Endothelial cell of umbilical vein (primary cell): ENCODE data around the gene CDCA5. TPM values are rescaled to one million over a fixed set of nuclear protein-coding genes. Genes with fewer than 3 reads are reported as not detected.

Experiments
- BruUV-seq: library from RNA; stranded (reverse); fragments of 400-500 nt; replicated peaks from 2 replicates; lab custom pipeline; 2021; lab: Mats Ljungman, UMichigan
- CTCF ChIA-PET: fragments of 300-600, 350-600 bp; sonication (Branson Sonifier 250); formaldehyde crosslinking; loops from one replicate; lab custom pipeline; 2021; ENCODE audit warnings: antibody characterized with exemption, inconsistent platforms; lab: Charles Lee
- POLR2A ChIA-PET: fragments of 300-600, 350-600 bp; sonication (Branson Sonifier 250); formaldehyde crosslinking; loops from one replicate; lab custom pipeline; 2021; ENCODE audit warnings: antibody characterized with exemption, inconsistent platforms; lab: Charles Lee
- DNase-seq: peaks from one replicate; pipeline ENCODE4 v3.0.0-alpha.2; 2011; ENCODE audit warnings: low read depth, low spot score
- FAIRE-seq: peaks from 2 replicates; lab custom pipeline; 2011; peaks lifted over from hg19 to GRCh38; lab: Jason Lieb, UNC
- H2AFZ ChIP-seq: 2 replicates; pipeline ENCODE4 v1.6.0; 2012; ENCODE audit warnings: low read depth, low read length, control low read depth, inconsistent platforms
- H3K27ac ChIP-seq: 2 replicates; pipeline ENCODE4 v1.5.1; 2011; ENCODE audit warnings: low read depth, mild to moderate bottlenecking, control low read depth, low read length, moderate library complexity; ENCODE audit not compliant: insufficient read depth
- H3K27me3 ChIP-seq, 2 experiments: 2 replicates each; pipeline versions ENCODE4 v1.6.0 to v1.6.1; 2011; ENCODE audit warnings: low read length in 2 of 2, mixed read lengths in 1 of 2; ENCODE audit not compliant: control insufficient read depth in 2 of 2, insufficient read depth in 2 of 2
- H3K36me3 ChIP-seq, 2 experiments: 2 replicates in 1 of 2; 3 replicates in 1 of 2; pipeline ENCODE4 v1.5.1; 2011; ENCODE audit warnings: low read length in 2 of 2, mild to moderate bottlenecking in 1 of 2, moderate library complexity in 1 of 2; ENCODE audit not compliant: control insufficient read depth in 2 of 2, insufficient read depth in 2 of 2; ENCODE audit errors: extremely low read depth in 1 of 2
- H3K4me1 ChIP-seq: 3 replicates; pipeline ENCODE4 v1.5.1; 2011; ENCODE audit warnings: mild to moderate bottlenecking, low read length; ENCODE audit not compliant: control insufficient read depth, insufficient read depth; ENCODE audit errors: extremely low read depth
- H3K4me2 ChIP-seq: 2 replicates; pipeline ENCODE4 v1.6.1; 2011; ENCODE audit warnings: low read length, control low read depth, mixed read lengths; ENCODE audit not compliant: insufficient read depth
- H3K4me3 ChIP-seq, 3 experiments: fragments of 200-600 bp in 1 of 3; sonication (generic), shearing (Covaris generic) in 1 of 3; replicated peaks in 1 of 3; 2 replicates each; pipeline ENCODE4 v1.5.1; 2011 to 2016; ENCODE audit warnings: control low read depth in 3 of 3, low read length in 3 of 3, mild to moderate bottlenecking in 2 of 3, inconsistent platforms in 1 of 3, low read depth in 1 of 3, moderate library complexity in 1 of 3; ENCODE audit not compliant: insufficient read depth in 1 of 3
- H3K79me2 ChIP-seq: 2 replicates; pipeline ENCODE4 v1.6.0; 2012; ENCODE audit warnings: low read length, inconsistent platforms; ENCODE audit not compliant: control insufficient read depth, insufficient read depth
- H3K9ac ChIP-seq: replicated peaks from 2 replicates; pipeline ENCODE3; 2011; ENCODE audit warnings: low read length, control low read depth; ENCODE audit not compliant: insufficient read depth; ENCODE audit errors: extremely low read depth
- H3K9me1 ChIP-seq: replicated peaks from 3 replicates; pipeline ENCODE4 v1.6.0; 2011; ENCODE audit warnings: mild to moderate bottlenecking, low read length; ENCODE audit not compliant: control insufficient read depth, insufficient read depth; ENCODE audit errors: extremely low read depth
- H3K9me3 ChIP-seq: replicated peaks from 2 replicates; pipeline ENCODE4 v1.5.1; 2012; ENCODE audit warnings: low read length, inconsistent platforms; ENCODE audit not compliant: control insufficient read depth, insufficient read depth
- H4K20me1 ChIP-seq: replicated peaks from 2 replicates; pipeline ENCODE3; 2011; ENCODE audit warnings: mild to moderate bottlenecking, low read length; ENCODE audit not compliant: control insufficient read depth, insufficient read depth; ENCODE audit errors: extremely low read depth
- CTCF ChIP-seq, 2 donors: IDR thresholded peaks; 1 replicate in 1 of 2; 2 replicates in 1 of 2; pipeline ENCODE4 v1.5.1; 2011; ENCODE audit warnings: low read length in 2 of 2, mild to moderate bottlenecking in 2 of 2, moderate library complexity in 2 of 2, control low read depth in 1 of 2, inconsistent platforms in 1 of 2, low read depth in 1 of 2; ENCODE audit not compliant: insufficient read depth in 1 of 2; ENCODE audit errors: extremely low read depth in 1 of 2
- EZH2 ChIP-seq: IDR thresholded peaks from 2 replicates; pipeline ENCODE4 v1.6.1; 2012; ENCODE audit warnings: borderline replicate concordance, low read depth, mild to moderate bottlenecking, moderate library complexity, low read length, inconsistent platforms; ENCODE audit not compliant: severe bottlenecking
- FOS ChIP-seq: IDR thresholded peaks from 2 replicates; pipeline ENCODE4 v1.6.1; 2011; ENCODE audit warnings: mild to moderate bottlenecking, low read length, moderate library complexity, borderline replicate concordance; ENCODE audit not compliant: insufficient read depth
- GATA2 ChIP-seq: IDR thresholded peaks from 2 replicates; pipeline ENCODE4 v1.7.0; 2011; ENCODE audit warnings: low read depth, mild to moderate bottlenecking, moderate library complexity, mixed read lengths, low read length; ENCODE audit not compliant: insufficient read length, insufficient read depth
- JUN ChIP-seq: IDR thresholded peaks from 2 replicates; pipeline ENCODE4 v1.6.1; 2011; ENCODE audit warnings: borderline replicate concordance, low read depth; ENCODE audit not compliant: insufficient read length, insufficient read depth
- MAX ChIP-seq: IDR thresholded peaks from 2 replicates; pipeline ENCODE4 v1.6.1; 2011; ENCODE audit not compliant: insufficient read depth, insufficient read length
- MYC ChIP-seq: IDR thresholded peaks from one replicate; pipeline ENCODE4 v1.6.1; 2011; ENCODE audit warnings: mild to moderate bottlenecking, low read depth, low read length
- POLR2A ChIP-seq: IDR thresholded peaks from 2 replicates; pipeline ENCODE4 v1.6.1; 2012; ENCODE audit warnings: low read depth, mild to moderate bottlenecking, control low read depth, low read length
- POLR2AphosphoS5 ChIP-seq: IDR thresholded peaks from 2 replicates; pipeline ENCODE4 v1.6.1; 2012; ENCODE audit warnings: low read depth, mild to moderate bottlenecking, control low read depth, low read length, moderate library complexity; ENCODE audit not compliant: insufficient read depth
- dilution Hi-C: fragments of 300-500 bp; cut with MboI; formaldehyde crosslinking; loops from one replicate; pipeline ENCODE4 v1.15.0; 2019; ENCODE audit warnings: low sequenced_read_pairs; ENCODE audit not compliant: extremely low pct_ligation_motif_present
- intact Hi-C: fragments of 100-400 bp; cut with micrococcal nuclease; formaldehyde crosslinking; loops from one replicate; pipeline ENCODE4 v1.10.0; 2022
- polyA plus RNA-seq, 4 experiments: library from polyadenylated mRNA; depleted of rRNA in 3 of 4; stranded (reverse) in 3 of 4; unstranded in 1 of 4; fragments of >200 nt; gene quantifications; 2 replicates each; pipeline versions ENCODE4 v1.2.1 to v1.2.3, GENCODE V29; 2011 to 2012; ENCODE audit warnings: missing spikeins in 1 of 4
- total RNA-seq: library from RNA; stranded (reverse); gene quantifications from 2 replicates; pipeline ENCODE4 v1.2.3, GENCODE V29; 2021

CDCA5 gene
- total and polyA plus RNA-seq, 2 donors (not counting 3 experiments of a cell fraction or from before 2014, with no cell fraction given) = 16.4 to 35.7 TPM

- Histone ChIP-seq H3K4me3 (no peak overlapping the region), H4K20me1 (no peaks in the 10 kb centered on the region), H3K4me1 (no peaks in the 10 kb centered on the region), H2AFZ (no peak overlapping the region), H3K27ac (no peak overlapping the region), H3K36me3 (no peaks in the 10 kb centered on the region), H3K27me3 (no peaks in the 10 kb centered on the region), H3K9ac (no peak overlapping the region), H3K4me2 (no peak overlapping the region), H3K9me1 (no peaks in the 10 kb centered on the region), H3K79me2 (no peaks in the 10 kb centered on the region), H3K9me3 (no peaks in the 10 kb centered on the region)
- FAIRE-seq = no peak
- intact Hi-C loops = loop anchor here (2.0 kb wide), 1 partner anchor 45 kb away; the partner anchor contains the start of gene ARL2
- CTCF ChIA-PET = interaction anchor here (0.9 kb wide), 1 partner anchor 15 kb away, joined by 4 read pairs; no protein-coding TSS in a partner anchor
- dilution Hi-C loops = no loop called here
- no peak for TF ChIP-seq MYC
- no peak for TF ChIP-seq EZH2
- no peak for TF ChIP-seq POLR2A
- no peak for TF ChIP-seq MAX
- no peak for TF ChIP-seq CTCF (IDR thresholded peaks at IDR 0.05; ENCODE audit: extremely low read depth in 1 of 2, insufficient read depth in 1 of 2, low read depth in 1 of 2, low read length in 2 of 2)
- no peak for TF ChIP-seq POLR2AphosphoS5
- no peak for TF ChIP-seq JUN
- no peak for TF ChIP-seq FOS
- no peak for TF ChIP-seq GATA2
- DNase-seq = no peak
- BruUV-seq = no TSS peak
- POLR2A ChIA-PET = no interaction called here
Observed at GRCh38 chr11:65059959-65060824, 23.6 kb downstream of the CDCA5 start.
